ENCODE results near the gene ZC3H8.

Gene ZC3H8

GRCh38 chr2:112175333-112175732, 79.5 kb downstream of the ZC3H8 start:
- DNase-seq (ENCODE audit: low read depth, low spot score) = no peak
- no peak overlapping the region for H3K4me3 ChIP-seq (ENCODE audit: low read length)

GRCh38 chr2:112174383-112174782, 80.5 kb downstream of the ZC3H8 start:
- no peak overlapping the region for H3K4me3 ChIP-seq (ENCODE audit: low read length)
- DNase-seq (ENCODE audit: low read depth, low spot score) = no peak

GRCh38 chr2:112173646-112174319, 81.1 kb downstream of the ZC3H8 start:
- H3K4me3 ChIP-seq (ENCODE audit: low read length) = no peak overlapping the region

GRCh38 chr2:112170495-112170894, 84.3 kb downstream of the ZC3H8 start:
- H3K4me3 ChIP-seq (ENCODE audit: low read length) = no peak overlapping the region
- DNase-seq (ENCODE audit: low read depth, low spot score) = no peak

More at GRCh38 chr2:112173646-112174319, 81.1 kb downstream of the ZC3H8 start:
- no peak for DNase-seq (ENCODE audit: low read depth, low spot score)

- no peak for DNase-seq (ENCODE audit: low read depth, low spot score)
- H3K4me3 ChIP-seq (ENCODE audit: low read length) = no peak overlapping the region
Observed at GRCh38 chr2:112168422-112169124, 86.3 kb downstream of the ZC3H8 start.

GRCh38 chr2:112166806-112167499, 87.9 kb downstream of the ZC3H8 start:
- no peak overlapping the region for H3K4me3 ChIP-seq (ENCODE audit: low read length)
- no peak for DNase-seq (ENCODE audit: low read depth, low spot score)

- DNase-seq (ENCODE audit: low read depth, low spot score) = no peak
- H3K4me3 ChIP-seq (ENCODE audit: low read length) = no peak overlapping the region
Observed at GRCh38 chr2:112165296-112165695, 89.5 kb downstream of the ZC3H8 start.

- DNase-seq (ENCODE audit: low read depth, low spot score) = no peak
- H3K4me3 ChIP-seq (ENCODE audit: low read length) = no peak overlapping the region
Observed at GRCh38 chr2:112164876-112165275, 90.0 kb downstream of the ZC3H8 start.

- H3K4me3 ChIP-seq (ENCODE audit: low read length) = no peak overlapping the region
- DNase-seq (ENCODE audit: low read depth, low spot score) = no peak
Observed at GRCh38 chr2:112163541-112163981, 91.3 kb downstream of the ZC3H8 start.

GRCh38 chr2:112162956-112163355, 91.9 kb downstream of the ZC3H8 start:
- no peak overlapping the region for H3K4me3 ChIP-seq (ENCODE audit: low read length)
- DNase-seq (ENCODE audit: low read depth, low spot score) = no peak

GRCh38 chr2:112162341-112162740, 92.5 kb downstream of the ZC3H8 start:
- no peak overlapping the region for H3K4me3 ChIP-seq (ENCODE audit: low read length)
- no peak for DNase-seq (ENCODE audit: low read depth, low spot score)

Measured in Jurkat, Clone E6-1 (cell line).